HepG2 (cell line): ENCODE results near the gene FEM1B. TPM values are rescaled to one million over a fixed set of nuclear protein-coding genes. Genes with fewer than 3 reads are reported as not detected.

Experiments used
- GATA4 ChIP-seq: sonication (generic); IDR thresholded peaks from 2 replicates; pipeline ENCODE4 v1.6.1; 2016; ENCODE audit warnings: antibody characterized with exemption, low read depth, borderline replicate concordance
- GRHL1 ChIP-seq: sonication (generic); formaldehyde crosslinking; conservative IDR thresholded peaks from 2 replicates; pipeline ENCODE4 v1.8.0; 2022; ENCODE audit warnings: missing genetic modification reagents
- HMGXB3 ChIP-seq: sonication (generic); formaldehyde crosslinking; IDR thresholded peaks from 2 replicates; pipeline ENCODE4 v1.4.0; 2020; ENCODE audit warnings: missing genetic modification reagents, borderline replicate concordance
- HOXD1 ChIP-seq: sonication (generic); formaldehyde crosslinking; IDR thresholded peaks from 2 replicates; pipeline ENCODE4 v1.5.0; 2020; ENCODE audit warnings: missing genetic modification reagents
- KLF11 ChIP-seq: IDR thresholded peaks from 2 replicates; pipeline ENCODE4 v1.6.1; 2016; ENCODE audit warnings: missing compliant biosample characterization
- ZNF367 ChIP-seq: sonication (generic); formaldehyde crosslinking; IDR thresholded peaks from 2 replicates; pipeline ENCODE4 v1.4.0; 2020; ENCODE audit warnings: missing genetic modification reagents, borderline replicate concordance
- ZNF546 ChIP-seq: sonication (generic); formaldehyde crosslinking; conservative IDR thresholded peaks from 2 replicates; pipeline ENCODE4 v1.8.1; 2023; ENCODE audit warnings: mild to moderate bottlenecking, missing genetic modification reagents
- ZNF607 ChIP-seq: sonication (generic); formaldehyde crosslinking; IDR thresholded peaks from 2 replicates; pipeline ENCODE4 v1.5.1; 2020; ENCODE audit warnings: missing genetic modification reagents, mild to moderate bottlenecking, borderline replicate concordance
- polyA plus RNA-seq, 8 experiments: library from polyadenylated mRNA; depleted of rRNA in 3 of 8; stranded (reverse) in 7 of 8; unstranded in 1 of 8; fragments of >200 nt; fragmentation: Illumina TruSeq in 4 of 8; extraction: Trizol in 4 of 8; gene quantifications; 2 replicates each; pipeline versions ENCODE4 v1.2.1 to v1.2.3, GENCODE V29; 2011 to 2016; ENCODE audit warnings: low read depth in 4 of 8, missing spikeins in 1 of 8, mixed read lengths in 1 of 8; ENCODE audit not compliant: insufficient read depth in 1 of 8
- total RNA-seq, 5 experiments: library from RNA; depleted of rRNA; stranded (reverse); fragments of >200 nt; fragmentation: Illumina TruSeq; extraction: Trizol; gene quantifications; 2 replicates each; pipeline ENCODE4 v1.2.3, GENCODE V29; 2016; ENCODE audit warnings: low read depth in 1 of 5
- TF ChIP-seq, protein P1 (sequence below): fragments of 450-650 bp; IDR thresholded peaks from 2 replicates; pipeline ENCODE4 v1.6.1; 2017
- TF ChIP-seq, protein P2 (sequence below): IDR thresholded peaks from 2 replicates; pipeline ENCODE4 v1.6.1; 2016; ENCODE audit warnings: low read depth
- TF ChIP-seq, protein P3 (sequence below): conservative IDR thresholded peaks from 2 replicates; pipeline ENCODE4 v1.6.1; 2018; ENCODE audit warnings: missing genetic modification reagents
- TF ChIP-seq, protein P4 (sequence below): IDR thresholded peaks from 2 replicates; pipeline ENCODE4 v1.6.1; 2016; ENCODE audit warnings: missing compliant biosample characterization, missing genetic modification reagents, borderline replicate concordance
- TF ChIP-seq, protein P5 (sequence below): fragments of 450-650 bp; IDR thresholded peaks from 2 replicates; pipeline ENCODE4 v1.6.1; 2017; ENCODE audit warnings: mild to moderate bottlenecking

Gene FEM1B
- total and polyA plus RNA-seq, 2 of the 13 experiments (the other 11 are each of a cell fraction or from before 2014, with no cell fraction given) = 38.1 to 40.0 TPM

GRCh38 chr15:68256675-68257450, 20.7 kb upstream of the FEM1B start (continued):
- TF ChIP-seq, protein P1, sequence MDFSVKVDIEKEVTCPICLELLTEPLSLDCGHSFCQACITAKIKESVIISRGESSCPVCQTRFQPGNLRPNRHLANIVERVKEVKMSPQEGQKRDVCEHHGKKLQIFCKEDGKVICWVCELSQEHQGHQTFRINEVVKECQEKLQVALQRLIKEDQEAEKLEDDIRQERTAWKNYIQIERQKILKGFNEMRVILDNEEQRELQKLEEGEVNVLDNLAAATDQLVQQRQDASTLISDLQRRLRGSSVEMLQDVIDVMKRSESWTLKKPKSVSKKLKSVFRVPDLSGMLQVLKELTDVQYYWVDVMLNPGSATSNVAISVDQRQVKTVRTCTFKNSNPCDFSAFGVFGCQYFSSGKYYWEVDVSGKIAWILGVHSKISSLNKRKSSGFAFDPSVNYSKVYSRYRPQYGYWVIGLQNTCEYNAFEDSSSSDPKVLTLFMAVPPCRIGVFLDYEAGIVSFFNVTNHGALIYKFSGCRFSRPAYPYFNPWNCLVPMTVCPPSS = no peak
- TF ChIP-seq, protein P2, sequence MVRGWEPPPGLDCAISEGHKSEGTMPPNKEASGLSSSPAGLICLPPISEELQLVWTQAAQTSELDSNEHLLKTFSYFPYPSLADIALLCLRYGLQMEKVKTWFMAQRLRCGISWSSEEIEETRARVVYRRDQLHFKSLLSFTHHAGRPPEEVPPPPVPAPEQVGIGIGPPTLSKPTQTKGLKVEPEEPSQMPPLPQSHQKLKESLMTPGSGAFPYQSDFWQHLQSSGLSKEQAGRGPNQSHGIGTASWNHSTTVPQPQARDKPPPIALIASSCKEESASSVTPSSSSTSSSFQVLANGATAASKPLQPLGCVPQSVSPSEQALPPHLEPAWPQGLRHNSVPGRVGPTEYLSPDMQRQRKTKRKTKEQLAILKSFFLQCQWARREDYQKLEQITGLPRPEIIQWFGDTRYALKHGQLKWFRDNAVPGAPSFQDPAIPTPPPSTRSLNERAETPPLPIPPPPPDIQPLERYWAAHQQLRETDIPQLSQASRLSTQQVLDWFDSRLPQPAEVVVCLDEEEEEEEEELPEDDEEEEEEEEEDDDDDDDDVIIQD = no peak
- TF ChIP-seq, protein P3, sequence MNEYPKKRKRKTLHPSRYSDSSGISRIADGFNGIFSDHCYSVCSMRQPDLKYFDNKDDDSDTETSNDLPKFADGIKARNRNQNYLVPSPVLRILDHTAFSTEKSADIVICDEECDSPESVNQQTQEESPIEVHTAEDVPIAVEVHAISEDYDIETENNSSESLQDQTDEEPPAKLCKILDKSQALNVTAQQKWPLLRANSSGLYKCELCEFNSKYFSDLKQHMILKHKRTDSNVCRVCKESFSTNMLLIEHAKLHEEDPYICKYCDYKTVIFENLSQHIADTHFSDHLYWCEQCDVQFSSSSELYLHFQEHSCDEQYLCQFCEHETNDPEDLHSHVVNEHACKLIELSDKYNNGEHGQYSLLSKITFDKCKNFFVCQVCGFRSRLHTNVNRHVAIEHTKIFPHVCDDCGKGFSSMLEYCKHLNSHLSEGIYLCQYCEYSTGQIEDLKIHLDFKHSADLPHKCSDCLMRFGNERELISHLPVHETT (CRISPR knock-in tag) = 0 out of 2 replicates have a peak, but pooled peaks have one; percentile 60
- TF ChIP-seq, protein P4, sequence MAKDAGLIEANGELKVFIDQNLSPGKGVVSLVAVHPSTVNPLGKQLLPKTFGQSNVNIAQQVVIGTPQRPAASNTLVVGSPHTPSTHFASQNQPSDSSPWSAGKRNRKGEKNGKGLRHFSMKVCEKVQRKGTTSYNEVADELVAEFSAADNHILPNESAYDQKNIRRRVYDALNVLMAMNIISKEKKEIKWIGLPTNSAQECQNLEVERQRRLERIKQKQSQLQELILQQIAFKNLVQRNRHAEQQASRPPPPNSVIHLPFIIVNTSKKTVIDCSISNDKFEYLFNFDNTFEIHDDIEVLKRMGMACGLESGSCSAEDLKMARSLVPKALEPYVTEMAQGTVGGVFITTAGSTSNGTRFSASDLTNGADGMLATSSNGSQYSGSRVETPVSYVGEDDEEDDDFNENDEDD = peak; percentile 90
- TF ChIP-seq, protein P5, sequence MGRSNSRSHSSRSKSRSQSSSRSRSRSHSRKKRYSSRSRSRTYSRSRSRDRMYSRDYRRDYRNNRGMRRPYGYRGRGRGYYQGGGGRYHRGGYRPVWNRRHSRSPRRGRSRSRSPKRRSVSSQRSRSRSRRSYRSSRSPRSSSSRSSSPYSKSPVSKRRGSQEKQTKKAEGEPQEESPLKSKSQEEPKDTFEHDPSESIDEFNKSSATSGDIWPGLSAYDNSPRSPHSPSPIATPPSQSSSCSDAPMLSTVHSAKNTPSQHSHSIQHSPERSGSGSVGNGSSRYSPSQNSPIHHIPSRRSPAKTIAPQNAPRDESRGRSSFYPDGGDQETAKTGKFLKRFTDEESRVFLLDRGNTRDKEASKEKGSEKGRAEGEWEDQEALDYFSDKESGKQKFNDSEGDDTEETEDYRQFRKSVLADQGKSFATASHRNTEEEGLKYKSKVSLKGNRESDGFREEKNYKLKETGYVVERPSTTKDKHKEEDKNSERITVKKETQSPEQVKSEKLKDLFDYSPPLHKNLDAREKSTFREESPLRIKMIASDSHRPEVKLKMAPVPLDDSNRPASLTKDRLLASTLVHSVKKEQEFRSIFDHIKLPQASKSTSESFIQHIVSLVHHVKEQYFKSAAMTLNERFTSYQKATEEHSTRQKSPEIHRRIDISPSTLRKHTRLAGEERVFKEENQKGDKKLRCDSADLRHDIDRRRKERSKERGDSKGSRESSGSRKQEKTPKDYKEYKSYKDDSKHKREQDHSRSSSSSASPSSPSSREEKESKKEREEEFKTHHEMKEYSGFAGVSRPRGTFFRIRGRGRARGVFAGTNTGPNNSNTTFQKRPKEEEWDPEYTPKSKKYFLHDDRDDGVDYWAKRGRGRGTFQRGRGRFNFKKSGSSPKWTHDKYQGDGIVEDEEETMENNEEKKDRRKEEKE = no peak
- TF ChIP-seq HMGXB3 (no peak), KLF11 (no peak), GATA4 (no peak), ZNF367 (CRISPR knock-in tag) (no peak), ZNF607 (CRISPR knock-in tag) (peak; percentile 47; the same call in 1 of the 2 replicates), HOXD1 (peak; percentile 53; the same call in 1 of the 2 replicates), GRHL1 (CRISPR knock-in tag) (no peak), ZNF546 (CRISPR knock-in tag) (peak; percentile 58; the same call in 1 of the 2 replicates)
